Measurements from ENCODE around the gene PHRF1.
A peak's percentile ranks its signal among the peaks of the same experiment; 100 is the strongest.

PHRF1 gene

DNA sequence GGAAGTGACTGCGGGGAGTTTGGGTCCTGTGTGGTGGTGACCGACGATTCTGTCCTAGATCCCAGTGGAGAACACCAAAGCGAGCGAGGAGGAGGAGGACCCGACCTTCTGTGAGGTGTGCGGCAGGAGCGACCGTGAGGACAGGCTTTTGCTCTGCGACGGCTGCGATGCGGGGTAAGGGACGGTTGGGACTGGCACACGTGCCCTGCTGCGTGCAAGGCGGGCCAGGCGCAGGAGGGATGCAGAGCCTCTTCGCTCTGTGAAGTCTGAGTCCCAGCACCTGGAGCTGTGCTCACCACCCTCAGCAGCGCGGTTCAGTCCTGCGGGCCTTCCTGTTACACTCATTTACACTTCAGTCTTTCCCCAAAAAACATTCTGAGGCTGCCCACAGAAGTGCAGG, 16.2 kb downstream of the PHRF1 start:
- Mint-ChIP-seq H3K9me3 (no peaks in the 10 kb centered on the region), H3K4me3 (no peak overlapping the region), H3K27me3 (no peaks in the 10 kb centered on the region), H3K36me3 (peaks cover 20% of the 10 kb centered on the region), H3K27ac (no peak overlapping the region), H3K4me1 (peaks cover 19% of the 10 kb centered on the region)

DNA sequence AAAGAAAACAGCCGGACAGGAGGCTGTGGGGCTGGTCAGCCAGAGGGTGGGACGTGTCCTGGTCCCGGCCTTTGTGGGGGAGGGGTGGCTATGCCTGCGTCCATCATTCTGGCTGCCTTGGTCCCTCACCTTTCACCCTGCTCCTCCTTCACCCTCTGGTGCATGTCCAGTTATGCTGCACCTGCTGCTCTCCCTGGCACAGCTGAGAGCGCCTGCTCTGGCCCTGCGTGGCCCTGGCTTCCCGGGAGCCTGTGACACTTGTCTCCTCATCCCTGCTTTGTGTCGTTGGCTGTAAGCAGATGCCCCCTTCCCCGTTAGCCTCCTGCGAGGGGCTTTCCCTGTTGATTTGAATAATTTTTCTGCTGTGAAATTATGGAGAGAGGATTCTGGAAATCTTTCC, 16.6 kb downstream of the PHRF1 start:
- H3K4me1 Mint-ChIP-seq, result peaks cover 15% of the 10 kb centered on the region
- H3K36me3 Mint-ChIP-seq, result peaks cover 19% of the 10 kb centered on the region
- no peaks in the 10 kb centered on the region for H3K27me3 Mint-ChIP-seq
- H3K27ac Mint-ChIP-seq, result no peak overlapping the region
- H3K4me3 Mint-ChIP-seq, result no peak overlapping the region
- H3K9me3 Mint-ChIP-seq, result no peaks in the 10 kb centered on the region

DNA sequence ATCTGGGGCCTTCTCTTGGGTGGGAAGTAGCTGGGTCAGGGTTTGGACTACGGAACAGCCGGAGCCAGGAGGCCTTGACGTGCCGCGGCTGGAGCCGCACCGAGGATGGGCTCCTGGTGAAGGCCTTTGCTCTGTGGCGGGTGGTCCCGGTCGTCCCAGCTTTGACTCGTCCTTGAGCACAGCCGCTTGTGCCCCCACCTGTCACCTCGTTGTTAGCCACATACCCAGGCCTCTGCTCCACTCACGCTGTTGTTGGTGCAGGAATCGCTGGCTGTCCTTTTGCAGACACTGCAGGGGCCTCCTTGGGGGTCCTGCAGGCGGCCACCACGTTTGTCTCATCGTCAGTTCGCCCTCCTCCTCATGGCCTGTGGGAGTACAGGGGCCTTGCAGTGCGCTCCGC, 17.1 kb downstream of the PHRF1 start:
- peaks cover 16% of the 10 kb centered on the region for H3K36me3 Mint-ChIP-seq
- H3K27ac Mint-ChIP-seq, result no peak overlapping the region
- H3K4me3 Mint-ChIP-seq, result no peak overlapping the region
- H3K27me3 Mint-ChIP-seq, result no peaks in the 10 kb centered on the region
- peaks cover 11% of the 10 kb centered on the region for H3K4me1 Mint-ChIP-seq
- H3K9me3 Mint-ChIP-seq, result no peaks in the 10 kb centered on the region

DNA sequence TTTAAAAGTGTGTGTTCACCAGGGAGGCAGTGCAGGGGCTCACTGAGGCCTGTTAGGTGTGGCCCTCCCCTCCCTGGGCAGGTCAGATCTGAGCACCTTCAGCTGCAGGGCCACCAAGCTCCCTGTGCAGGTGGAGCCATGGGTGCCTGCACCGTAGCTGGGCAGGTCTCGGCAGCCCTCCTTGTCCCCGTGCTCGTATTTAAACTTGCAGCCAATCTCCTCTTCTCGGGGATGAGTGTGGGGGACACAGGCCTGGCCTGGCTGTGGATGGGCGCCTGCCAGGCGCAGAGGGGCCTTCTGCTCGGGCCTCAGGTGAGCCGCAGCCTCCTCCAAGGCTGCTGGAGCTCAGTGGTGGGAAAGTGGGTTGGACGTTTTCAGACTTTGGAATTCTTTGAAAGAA, 19.1 kb downstream of the PHRF1 start:
- H3K27ac Mint-ChIP-seq, result no peak overlapping the region
- no peaks in the 10 kb centered on the region for H3K27me3 Mint-ChIP-seq

DNA sequence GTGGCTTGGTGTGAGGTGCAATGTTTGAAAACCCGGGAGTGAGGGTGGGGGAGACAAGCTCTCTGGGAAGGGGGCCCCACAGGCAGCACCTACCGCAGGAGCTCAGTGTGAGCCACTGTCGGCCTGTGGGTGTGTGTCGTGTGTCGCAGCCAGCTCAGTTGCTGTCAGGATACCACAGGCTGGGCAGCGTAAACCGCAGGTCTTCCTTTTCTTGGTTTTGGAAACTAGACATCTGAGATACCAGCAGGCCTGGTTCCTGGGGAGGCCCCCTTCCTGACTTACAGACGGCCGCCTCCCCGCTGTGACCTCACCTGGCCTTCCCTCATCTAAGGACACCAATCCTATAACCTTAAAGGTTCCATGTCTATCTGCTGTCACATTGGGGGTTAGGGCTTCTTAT, 20.1 kb downstream of the PHRF1 start:
- Mint-ChIP-seq H3K36me3 (peaks cover 10% of the 10 kb centered on the region), H3K27me3 (no peaks in the 10 kb centered on the region), H3K4me1 (no peaks in the 10 kb centered on the region), H3K9me3 (no peaks in the 10 kb centered on the region), H3K4me3 (no peak overlapping the region), H3K27ac (no peak overlapping the region)

More for the DNA sequence above, 19.1 kb downstream of the PHRF1 start:
- H3K4me1 Mint-ChIP-seq, result no peaks in the 10 kb centered on the region
- no peaks in the 10 kb centered on the region for H3K9me3 Mint-ChIP-seq
- H3K4me3 Mint-ChIP-seq, result no peak overlapping the region
- peaks cover 12% of the 10 kb centered on the region for H3K36me3 Mint-ChIP-seq

DNA sequence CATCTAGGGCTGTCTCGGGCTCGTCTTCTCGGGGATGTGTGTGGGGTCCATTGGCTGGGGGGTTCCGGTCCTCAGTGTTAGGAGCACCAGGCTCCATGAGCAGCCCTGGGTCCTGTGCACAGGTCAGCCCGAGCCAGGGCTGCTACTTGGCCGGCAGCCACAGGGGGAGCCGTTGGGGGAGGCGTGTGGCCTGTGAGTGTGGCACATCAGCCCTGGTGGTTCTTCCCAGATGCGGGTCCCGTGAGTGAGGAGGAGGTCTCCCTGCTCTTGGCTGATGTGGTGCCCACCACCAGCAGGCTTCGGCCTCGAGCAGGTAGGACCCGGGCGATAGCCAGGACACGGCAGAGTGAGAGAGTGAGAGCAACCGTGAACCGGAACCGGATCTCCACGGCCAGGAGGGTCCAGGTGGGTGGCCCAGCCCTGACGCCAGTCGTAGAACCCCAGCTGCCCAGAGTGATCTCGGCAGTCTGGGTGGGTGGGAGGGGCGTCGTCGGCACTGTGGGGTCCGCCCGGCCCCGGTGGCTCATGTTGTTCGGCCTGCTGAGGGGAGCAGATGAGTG, 21.0 kb downstream of the PHRF1 start:
- no peak overlapping the region for H3K27ac Mint-ChIP-seq

DNA sequence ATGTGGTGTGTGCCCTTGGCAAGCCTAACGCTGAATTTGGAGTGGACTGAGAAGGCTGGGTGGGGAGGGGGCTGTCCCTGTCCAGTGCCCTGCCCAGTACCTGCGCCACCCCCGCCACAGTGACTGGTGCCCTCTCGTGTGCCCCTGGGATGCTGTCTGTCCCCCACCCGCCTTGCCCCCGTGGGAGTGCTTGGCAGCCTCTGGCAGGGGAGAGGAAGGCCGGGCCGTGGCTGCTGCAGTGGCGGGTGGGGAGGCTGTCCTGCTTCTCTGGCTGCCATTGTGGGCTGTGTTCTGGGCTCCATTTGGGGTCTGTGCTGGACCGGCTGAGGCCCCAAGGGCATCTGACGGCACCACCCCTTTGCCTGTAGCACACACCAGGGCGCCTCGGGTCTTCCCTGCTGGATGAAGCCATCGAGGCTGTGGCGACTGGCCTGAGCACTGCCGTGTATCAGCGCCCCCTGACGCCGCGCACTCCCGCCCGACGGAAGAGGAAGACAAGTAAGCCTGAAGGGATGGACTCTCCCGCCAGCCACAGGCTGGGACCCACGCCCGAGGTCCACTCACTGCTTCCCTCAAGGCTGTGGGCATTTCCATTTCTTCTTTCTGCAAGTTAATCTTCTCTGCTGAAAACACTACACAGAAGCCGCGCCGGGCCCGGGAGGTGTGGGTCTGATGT, 21.9 kb downstream of the PHRF1 start:
- H3K4me1 Mint-ChIP-seq, result no peaks in the 10 kb centered on the region
- H3K9me3 Mint-ChIP-seq, result no peaks in the 10 kb centered on the region
- H3K27me3 Mint-ChIP-seq, result no peaks in the 10 kb centered on the region
- no peak overlapping the region for H3K4me3 Mint-ChIP-seq
- H3K36me3 Mint-ChIP-seq, result peaks cover 5% of the 10 kb centered on the region
- H3K27ac Mint-ChIP-seq, result no peak overlapping the region

More for the DNA sequence above, 21.0 kb downstream of the PHRF1 start:
- Mint-ChIP-seq H3K9me3 (no peaks in the 10 kb centered on the region), H3K27me3 (no peaks in the 10 kb centered on the region), H3K36me3 (peaks cover 8% of the 10 kb centered on the region), H3K4me3 (no peak overlapping the region), H3K4me1 (no peaks in the 10 kb centered on the region)

DNA sequence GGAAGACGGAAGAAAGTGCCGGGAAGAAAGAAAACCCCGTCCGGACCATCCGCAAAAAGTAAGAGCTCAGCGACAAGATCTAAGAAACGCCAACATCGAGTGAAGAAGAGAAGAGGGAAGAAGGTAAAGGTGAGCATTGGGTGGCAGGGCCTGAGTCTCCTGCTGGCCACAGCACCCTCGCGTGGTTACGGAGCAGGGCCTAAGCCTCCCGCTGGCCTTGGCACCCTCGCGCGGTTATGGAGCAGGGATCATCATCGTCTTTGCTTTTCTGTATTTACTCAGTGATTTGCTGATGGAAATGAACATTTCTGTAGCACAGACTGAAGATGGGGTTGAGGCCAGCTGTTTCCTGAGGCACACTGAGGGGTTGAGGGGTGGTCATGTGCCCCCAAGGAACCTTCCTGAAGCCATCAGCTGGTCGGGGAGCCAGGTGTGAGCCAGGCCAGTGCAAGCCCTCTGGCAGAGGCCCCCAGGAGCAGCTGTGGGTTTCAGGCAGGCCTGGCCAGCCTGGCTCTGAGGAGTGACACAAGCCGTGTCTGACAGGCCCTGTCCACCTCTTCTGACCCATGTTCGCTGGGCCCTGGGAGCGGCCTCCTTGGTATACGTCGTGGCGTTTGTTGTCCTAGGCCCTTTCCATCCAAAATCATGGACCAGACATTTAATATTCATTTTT, 25.4 kb downstream of the PHRF1 start:
- H3K4me3 Mint-ChIP-seq, result no peak overlapping the region
- no peaks in the 10 kb centered on the region for H3K9me3 Mint-ChIP-seq
- H3K27ac Mint-ChIP-seq, result no peak overlapping the region

DNA sequence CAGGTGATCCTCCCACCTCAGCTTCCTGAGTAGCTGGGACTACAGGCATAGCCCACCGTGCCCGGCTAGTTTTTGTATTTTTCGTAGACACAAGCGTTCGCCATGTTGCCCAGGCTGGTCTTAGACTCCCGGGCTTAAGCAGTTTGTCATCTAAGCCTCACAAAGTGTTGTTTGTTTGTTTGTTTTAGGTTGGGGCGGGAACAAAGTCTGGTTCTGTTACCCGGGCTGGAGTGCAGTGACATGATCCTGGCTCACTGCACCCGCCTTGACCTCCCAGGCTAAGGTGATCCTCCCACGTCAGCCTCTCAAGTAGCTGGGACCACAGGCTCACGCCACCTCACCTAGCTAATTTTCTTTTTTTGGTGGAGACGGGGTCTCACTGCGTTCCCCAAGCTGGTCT, 26.9 kb downstream of the PHRF1 start:
- H3K36me3 Mint-ChIP-seq, result peaks cover 6% of the 10 kb centered on the region
- H3K4me3 Mint-ChIP-seq, result no peak overlapping the region
- no peak overlapping the region for H3K27ac Mint-ChIP-seq
- H3K9me3 Mint-ChIP-seq, result no peaks in the 10 kb centered on the region
- no peaks in the 10 kb centered on the region for H3K27me3 Mint-ChIP-seq
- no peaks in the 10 kb centered on the region for H3K4me1 Mint-ChIP-seq

More for the DNA sequence above, 25.4 kb downstream of the PHRF1 start:
- peaks cover 8% of the 10 kb centered on the region for H3K36me3 Mint-ChIP-seq
- H3K27me3 Mint-ChIP-seq, result no peaks in the 10 kb centered on the region
- no peaks in the 10 kb centered on the region for H3K4me1 Mint-ChIP-seq

DNA sequence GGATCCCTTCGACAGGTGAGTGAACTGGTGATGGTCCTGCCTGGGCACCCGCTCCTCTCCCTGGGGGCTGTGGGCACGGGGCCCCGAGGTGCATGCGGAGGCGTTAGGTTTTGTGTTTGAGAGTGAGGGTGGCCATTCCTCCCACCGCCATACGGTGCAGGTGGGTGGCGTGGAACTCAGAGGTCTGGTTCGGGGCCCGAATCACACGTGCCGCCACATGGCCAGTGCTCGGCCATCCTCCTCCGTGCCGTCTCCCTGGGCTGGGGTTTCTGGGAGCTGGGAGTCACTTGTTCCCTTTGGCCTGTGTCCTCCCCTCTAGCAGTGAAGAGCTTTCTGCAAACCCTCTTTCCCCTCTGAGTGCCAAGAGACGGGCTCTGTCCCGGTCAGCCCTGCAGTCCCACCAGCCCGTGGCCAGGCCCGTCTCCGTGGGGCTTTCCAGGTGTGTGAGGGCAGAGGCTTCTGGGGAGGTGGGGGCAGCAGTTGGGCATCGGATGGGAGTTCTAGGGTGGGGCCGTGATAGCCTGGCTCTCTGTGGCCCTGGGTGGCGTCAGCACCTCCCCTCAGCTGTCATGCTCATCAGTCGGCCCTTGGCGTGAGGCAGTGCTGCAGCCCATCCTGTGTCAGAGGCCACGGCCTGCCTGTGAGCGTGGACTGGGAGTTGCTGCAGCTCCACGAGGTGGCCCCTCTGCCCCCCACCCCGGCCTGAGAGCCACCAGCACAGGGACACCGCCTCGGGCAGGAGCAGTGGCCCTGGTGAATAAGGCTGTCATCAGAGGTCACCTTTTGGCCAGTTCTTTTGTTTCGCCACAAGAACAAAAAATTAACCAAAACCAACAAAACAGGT, 29.2 kb downstream of the PHRF1 start:
- H3K36me3 Mint-ChIP-seq, result peaks cover 6% of the 10 kb centered on the region
- no peaks in the 10 kb centered on the region for H3K9me3 Mint-ChIP-seq
- H3K27ac Mint-ChIP-seq, result no peak overlapping the region
- no peaks in the 10 kb centered on the region for H3K27me3 Mint-ChIP-seq
- H3K4me3 Mint-ChIP-seq, result no peak overlapping the region
- no peaks in the 10 kb centered on the region for H3K4me1 Mint-ChIP-seq

DNA sequence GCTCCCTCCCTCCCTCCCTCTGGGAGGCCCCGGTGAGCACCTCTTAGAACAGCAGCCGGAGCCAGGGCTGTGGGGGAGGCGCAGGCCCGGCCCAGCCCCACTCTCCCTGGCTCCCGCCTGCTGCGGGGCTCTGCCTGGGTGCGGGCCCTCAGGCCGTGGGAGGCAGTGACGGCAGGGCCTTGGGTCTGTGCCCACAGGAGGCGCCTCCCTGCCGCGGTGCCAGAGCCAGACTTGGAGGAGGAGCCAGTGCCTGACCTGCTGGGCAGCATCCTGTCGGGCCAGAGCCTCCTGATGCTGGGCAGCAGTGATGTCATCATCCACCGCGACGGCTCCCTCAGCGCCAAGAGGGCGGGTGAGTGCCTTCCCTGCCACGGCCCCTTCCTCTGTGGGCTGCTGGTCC, 30.0 kb downstream of the PHRF1 start:
- H3K9me3 Mint-ChIP-seq, result no peaks in the 10 kb centered on the region
- no peak overlapping the region for H3K27ac Mint-ChIP-seq
- peaks cover 6% of the 10 kb centered on the region for H3K36me3 Mint-ChIP-seq
- H3K4me1 Mint-ChIP-seq, result no peaks in the 10 kb centered on the region
- H3K27me3 Mint-ChIP-seq, result no peaks in the 10 kb centered on the region
- H3K4me3 Mint-ChIP-seq, result no peak overlapping the region

DNA sequence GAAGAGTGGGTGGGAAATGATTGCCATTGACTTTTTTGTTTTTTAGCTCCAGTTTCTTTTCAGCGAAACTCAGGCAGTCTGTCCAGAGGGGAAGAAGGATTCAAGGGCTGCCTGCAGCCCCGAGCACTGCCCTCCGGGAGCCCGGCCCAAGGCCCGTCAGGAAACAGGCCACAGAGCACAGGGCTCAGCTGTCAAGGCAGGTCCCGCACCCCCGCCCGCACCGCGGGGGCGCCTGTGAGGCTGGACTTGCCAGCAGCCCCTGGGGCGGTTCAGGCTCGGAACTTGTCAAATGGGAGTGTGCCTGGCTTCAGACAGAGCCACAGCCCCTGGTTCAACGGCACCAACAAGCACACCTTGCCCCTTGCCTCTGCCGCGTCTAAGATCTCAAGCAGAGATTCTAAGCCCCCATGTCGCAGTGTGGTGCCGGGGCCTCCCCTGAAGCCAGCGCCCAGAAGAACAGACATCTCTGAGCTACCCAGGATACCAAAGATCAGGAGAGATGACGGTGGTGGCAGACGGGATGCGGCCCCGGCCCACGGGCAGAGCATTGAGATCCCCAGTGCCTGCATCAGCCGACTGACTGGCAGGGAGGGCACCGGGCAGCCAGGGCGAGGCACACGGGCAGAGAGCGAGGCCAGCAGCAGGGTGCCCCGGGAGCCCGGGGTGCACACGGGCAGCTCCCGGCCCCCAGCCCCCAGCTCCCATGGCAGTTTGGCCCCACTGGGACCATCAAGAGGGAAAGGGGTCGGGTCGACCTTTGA, 30.9 kb downstream of the PHRF1 start:
- peak overlapping the region; percentile 23 for H3K27ac Mint-ChIP-seq
- H3K4me3 Mint-ChIP-seq, result no peak overlapping the region

DNA sequence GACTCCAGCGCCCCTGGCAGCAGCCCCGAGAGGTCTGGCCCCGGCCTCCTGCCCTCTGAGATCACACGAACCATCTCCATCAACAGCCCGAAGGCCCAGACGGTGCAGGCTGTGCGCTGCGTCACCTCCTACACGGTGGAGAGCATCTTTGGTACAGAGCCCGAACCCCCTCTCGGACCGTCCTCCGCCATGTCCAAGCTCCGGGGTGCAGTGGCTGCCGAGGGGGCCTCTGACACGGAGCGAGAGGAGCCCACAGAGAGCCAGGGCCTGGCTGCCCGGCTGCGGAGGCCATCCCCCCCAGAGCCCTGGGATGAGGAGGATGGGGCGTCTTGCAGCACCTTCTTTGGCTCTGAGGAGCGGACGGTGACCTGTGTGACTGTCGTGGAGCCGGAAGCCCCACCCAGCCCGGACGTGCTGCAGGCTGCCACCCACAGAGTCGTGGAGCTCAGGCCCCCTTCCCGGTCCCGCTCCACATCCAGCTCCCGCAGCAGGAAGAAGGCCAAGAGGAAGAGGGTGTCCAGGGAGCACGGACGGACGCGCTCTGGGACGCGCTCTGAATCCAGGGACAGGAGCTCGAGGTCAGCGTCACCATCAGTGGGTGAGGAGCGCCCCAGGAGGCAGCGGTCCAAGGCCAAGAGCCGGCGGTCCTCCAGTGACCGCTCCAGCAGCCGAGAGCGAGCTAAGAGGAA, 31.8 kb downstream of the PHRF1 start:
- no peak overlapping the region for H3K4me3 Mint-ChIP-seq
- no peak overlapping the region for H3K27ac Mint-ChIP-seq
- no peaks in the 10 kb centered on the region for H3K9me3 Mint-ChIP-seq
- H3K36me3 Mint-ChIP-seq, result peaks cover 6% of the 10 kb centered on the region
- peaks cover 6% of the 10 kb centered on the region for H3K4me1 Mint-ChIP-seq
- H3K27me3 Mint-ChIP-seq, result no peaks in the 10 kb centered on the region

More for the DNA sequence above, 30.9 kb downstream of the PHRF1 start:
- H3K4me1 Mint-ChIP-seq, result peaks cover 2% of the 10 kb centered on the region
- H3K9me3 Mint-ChIP-seq, result no peaks in the 10 kb centered on the region
- H3K36me3 Mint-ChIP-seq, result peaks cover 6% of the 10 kb centered on the region
- H3K27me3 Mint-ChIP-seq, result no peaks in the 10 kb centered on the region

DNA sequence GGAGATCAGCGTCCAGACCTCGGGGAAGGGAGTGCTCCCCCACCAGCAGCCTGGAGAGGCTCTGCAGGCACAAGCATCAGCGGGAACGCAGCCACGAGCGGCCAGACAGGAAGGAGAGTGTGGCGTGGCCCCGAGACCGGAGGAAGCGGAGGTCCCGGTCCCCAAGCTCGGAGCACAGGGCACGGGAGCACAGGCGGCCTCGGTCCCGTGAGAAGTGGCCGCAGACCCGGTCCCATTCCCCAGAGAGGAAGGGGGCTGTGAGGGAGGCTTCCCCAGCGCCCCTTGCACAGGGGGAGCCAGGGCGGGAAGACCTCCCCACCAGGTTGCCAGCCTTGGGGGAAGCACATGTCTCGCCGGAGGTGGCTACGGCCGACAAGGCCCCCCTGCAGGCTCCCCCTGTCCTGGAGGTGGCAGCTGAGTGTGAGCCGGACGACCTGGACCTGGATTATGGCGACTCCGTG, 32.6 kb downstream of the PHRF1 start:
- Mint-ChIP-seq H3K4me3 (no peak overlapping the region), H3K4me1 (peaks cover 6% of the 10 kb centered on the region), H3K9me3 (no peaks in the 10 kb centered on the region), H3K36me3 (peaks cover 6% of the 10 kb centered on the region), H3K27ac (no peak overlapping the region), H3K27me3 (no peaks in the 10 kb centered on the region)
